HG03457 (cell line): ENCODE results near the gene CACNA1I.
A peak's percentile ranks its signal among the peaks of the same experiment; 100 is the strongest.
"Not testable (repeated sequence)": the region's sequence is repeated elsewhere in the genome, so short reads cannot be mapped to it uniquely, and the experiment has no call there.

Experiments
- ATAC-seq: cut with Tn5 transposase; IDR thresholded peaks from one replicate; pipeline ENCODE4 v1.9.1; 2021; ENCODE audit warnings: moderate number of reproducible peaks; ENCODE audit not compliant: unreplicated experiment

The CACNA1I gene

DNA sequence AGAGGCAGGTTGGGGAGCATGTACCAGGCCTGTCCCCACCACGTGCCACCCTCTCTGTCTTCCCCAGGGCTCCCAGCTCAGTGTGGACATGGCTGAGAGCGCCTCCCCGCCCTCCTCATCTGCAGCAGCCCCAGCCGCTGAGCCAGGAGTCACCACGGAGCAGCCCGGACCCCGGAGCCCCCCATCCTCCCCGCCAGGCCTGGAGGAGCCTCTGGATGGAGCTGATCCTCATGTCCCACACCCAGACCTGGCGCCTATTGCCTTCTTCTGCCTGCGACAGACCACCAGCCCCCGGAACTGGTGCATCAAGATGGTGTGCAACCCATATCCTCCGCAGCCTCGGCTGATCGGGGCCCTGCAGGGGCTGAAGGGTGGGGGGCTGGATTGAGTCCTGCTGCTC is at the start of gene CACNA1I:
TSS of gene CACNA1I (plus strand) at position 89 of the 400 bp plus-strand sequence. CDS start at position 89, 0 bp downstream.
- ATAC-seq = no peak

DNA sequence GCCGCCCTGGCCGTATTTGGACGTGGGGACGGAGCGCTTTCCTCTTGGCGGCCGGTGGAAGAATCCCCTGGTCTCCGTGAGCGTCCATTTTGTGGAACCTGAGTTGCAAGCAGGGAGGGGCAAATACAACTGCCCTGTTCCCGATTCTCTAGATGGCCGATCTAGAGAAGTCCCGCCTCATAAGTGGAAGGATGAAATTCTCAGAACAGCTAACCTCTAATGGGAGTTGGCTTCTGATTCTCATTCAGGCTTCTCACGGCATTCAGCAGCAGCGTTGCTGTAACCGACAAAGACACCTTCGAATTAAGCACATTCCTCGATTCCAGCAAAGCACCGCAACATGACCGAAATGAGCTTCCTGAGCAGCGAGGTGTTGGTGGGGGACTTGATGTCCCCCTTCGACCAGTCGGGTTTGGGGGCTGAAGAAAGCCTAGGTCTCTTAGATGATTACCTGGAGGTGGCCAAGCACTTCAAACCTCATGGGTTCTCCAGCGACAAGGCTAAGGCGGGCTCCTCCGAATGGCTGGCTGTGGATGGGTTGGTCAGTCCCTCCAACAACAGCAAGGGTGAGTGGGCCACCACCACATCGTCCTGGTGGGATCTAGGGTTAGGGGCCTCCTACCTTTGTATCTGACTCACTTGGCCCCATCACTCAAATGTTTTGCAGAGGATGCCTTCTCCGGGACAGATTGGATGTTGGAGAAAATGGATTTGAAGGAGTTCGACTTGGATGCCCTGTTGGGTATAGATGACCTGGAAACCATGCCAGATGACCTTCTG is 49.3 kb upstream of the CACNA1I start:
- not testable (repeated sequence) for ATAC-seq

DNA sequence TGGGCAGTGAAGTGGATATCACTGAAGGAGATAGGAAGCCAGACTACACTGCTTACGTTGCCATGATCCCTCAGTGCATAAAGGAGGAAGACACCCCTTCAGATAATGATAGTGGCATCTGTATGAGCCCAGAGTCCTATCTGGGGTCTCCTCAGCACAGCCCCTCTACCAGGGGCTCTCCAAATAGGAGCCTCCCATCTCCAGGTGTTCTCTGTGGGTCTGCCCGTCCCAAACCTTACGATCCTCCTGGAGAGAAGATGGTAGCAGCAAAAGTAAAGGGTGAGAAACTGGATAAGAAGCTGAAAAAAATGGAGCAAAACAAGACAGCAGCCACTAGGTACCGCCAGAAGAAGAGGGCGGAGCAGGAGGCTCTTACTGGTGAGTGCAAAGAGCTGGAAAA is 48.5 kb upstream of the CACNA1I start:
- not testable (repeated sequence) for ATAC-seq

DNA sequence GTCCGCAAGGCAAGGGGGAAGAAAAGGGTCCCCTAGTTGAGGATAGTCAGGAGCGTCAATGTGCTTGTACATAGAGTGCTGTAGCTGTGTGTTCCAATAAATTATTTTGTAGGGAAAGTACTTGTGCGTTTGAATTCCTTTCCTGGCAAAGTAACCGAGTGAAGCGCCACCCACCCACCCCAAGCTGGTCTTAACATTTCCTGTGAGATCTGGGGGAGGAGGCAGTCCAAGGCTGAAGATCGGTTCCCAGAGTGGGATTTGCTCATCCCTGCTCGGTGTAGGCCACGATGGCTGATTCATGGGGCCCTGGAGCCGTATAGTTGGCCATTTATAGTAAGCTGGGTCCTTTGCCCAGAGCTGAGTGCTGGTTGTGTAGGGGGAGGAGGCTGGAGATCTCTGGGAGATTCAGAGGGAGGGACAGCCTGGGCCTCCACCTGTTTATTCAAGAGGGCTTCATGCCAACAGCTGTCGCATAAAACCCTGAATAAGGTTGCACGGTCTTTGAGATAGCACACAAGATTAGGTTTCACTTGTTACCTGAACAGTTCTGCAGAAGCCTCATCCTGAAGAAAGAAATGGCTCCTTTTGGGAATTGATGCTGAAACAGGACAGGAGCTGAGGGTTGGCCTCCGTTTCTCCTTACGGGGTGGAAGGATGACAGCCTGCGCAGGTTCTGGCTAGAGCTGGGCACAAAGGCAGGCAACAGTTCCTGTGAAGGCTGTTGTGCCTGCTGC is 47.8 kb upstream of the CACNA1I start:
- no peak for ATAC-seq

DNA sequence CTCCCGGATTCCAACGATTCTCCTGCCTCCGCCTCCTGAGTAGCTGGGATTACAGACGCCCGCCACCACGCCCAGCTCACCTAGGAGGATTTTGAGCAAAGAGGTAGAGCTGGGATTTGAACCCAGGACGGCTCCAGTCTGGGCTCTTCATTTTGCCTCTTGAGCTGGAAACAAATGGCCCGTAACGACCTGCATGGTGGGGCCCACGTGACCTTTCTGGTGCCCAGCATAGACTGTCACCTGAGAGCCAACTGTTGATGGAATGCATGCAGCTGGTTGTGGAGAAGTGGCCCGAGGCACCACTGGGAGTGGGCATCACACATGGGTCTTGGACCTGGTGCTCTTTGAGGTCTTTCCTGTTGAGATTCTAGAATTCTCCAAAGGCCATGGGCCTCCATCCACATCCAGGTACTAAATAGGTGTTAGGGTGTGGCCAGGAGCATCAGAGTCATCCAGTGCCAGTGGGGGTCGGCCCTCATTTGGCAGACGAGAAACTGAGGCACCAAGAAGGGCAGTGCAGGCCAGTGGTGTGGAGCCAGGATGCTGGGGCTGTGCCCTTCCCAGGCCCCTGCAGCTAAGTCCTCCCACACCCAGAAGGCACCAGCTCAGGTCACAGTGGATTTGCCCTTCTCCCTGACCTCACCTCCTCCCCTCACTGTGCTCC is 46.3 kb upstream of the CACNA1I start:
- no peak for ATAC-seq

DNA sequence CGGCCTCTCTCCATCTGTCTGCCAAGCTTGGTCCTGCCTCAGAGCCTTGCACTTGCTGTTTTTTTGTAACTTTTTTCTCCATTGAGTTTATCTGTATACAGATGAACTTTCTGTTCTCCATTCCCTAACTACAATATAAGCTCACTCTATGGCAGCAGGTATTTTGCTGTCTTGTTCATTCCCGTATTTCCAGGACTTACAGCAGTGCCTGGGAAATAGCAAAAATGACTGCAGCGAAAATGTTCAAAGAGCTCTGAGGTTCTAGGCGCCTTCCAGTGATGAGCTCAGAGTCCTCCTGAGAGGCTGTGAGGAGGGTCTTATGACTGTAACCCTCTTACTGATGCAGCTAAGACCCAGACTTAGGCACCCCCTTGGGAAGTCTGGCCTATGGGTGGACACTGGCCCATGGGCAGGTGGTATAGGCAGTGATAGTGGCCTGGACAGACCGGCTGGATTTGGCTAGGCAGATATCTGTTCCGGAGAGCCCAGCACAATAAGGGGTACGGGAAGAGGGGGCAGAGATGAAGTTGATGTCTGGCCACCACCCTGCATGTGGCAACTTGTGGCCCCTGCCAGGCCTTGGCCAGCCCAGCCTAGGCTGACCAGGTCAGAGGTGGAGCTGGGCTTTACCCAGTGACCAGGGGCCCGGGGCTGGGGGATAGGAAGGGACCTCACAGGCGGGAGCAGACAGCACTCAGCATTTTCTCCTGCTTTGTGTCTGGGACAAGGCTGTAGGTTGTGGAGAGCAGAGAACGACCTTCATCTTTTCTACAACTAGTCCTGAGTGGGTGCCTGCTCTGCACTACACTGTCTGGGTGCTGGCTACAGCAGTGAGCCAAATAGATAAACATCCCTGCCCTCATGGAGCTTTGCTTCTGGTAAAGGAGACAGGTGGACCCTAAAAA is 45.5 kb upstream of the CACNA1I start:
- ATAC-seq = no peak

DNA sequence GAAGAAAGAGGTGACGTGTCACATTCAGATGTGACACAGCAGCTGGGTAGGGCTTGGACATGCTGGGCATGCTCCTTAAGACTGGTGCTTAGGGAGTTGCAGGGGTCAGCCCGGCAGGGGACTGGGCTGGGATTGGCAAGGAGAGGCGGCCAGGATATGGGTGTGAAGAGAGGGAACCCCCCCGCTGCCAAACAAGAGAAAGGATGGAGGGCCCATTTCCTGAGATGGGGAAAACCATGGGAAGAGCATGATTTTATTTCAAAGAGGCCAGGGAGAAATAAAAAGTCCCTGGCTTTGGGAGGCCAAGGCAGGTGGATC is 44.9 kb upstream of the CACNA1I start:
- no peak for ATAC-seq

DNA sequence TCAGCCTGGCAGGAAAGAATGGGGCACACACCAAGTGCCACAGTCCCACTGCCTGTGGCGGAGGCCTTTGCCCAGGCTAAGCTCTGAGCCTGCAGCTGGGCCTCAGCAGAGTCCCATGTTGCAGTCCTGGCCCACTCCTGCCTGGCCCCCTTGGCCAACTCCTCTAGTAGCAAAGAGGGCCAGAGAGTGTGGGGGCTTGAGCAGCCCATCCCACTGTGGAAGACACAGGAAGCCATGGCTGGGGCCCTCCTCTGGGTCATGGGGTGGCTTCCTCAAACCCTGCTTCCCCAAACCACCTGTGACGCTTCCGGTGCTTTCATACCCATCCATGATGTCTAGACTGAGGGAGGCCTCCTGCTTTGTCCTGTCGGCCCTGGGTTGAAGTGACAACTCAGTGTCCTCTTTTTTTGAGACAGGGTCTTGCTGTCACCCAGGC is 43.8 kb upstream of the CACNA1I start:
- no peak for ATAC-seq

DNA sequence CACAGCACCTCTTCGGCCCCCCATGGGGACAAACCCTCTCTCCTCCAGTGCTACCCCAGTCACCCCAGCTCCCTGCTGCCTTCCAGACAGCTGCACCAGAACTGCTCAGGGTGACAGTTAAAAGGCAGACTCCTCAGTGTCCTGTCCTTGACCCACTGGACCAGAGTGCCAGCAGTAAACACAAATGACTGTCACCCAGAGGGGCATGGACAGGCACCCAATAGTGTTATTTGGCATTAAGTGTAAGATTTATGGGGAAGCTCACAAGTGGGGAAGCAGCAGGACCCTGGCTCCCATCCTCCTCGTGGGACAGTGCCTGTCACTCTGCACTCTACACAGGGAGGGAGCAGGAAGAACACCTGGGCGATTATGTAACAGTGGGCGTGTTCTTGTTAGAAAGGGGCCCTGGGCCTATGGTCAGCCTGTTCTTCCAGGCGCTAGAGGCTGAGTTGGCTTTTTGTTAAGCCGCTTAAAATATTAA is 43.0 kb upstream of the CACNA1I start:
- ATAC-seq = no peak

DNA sequence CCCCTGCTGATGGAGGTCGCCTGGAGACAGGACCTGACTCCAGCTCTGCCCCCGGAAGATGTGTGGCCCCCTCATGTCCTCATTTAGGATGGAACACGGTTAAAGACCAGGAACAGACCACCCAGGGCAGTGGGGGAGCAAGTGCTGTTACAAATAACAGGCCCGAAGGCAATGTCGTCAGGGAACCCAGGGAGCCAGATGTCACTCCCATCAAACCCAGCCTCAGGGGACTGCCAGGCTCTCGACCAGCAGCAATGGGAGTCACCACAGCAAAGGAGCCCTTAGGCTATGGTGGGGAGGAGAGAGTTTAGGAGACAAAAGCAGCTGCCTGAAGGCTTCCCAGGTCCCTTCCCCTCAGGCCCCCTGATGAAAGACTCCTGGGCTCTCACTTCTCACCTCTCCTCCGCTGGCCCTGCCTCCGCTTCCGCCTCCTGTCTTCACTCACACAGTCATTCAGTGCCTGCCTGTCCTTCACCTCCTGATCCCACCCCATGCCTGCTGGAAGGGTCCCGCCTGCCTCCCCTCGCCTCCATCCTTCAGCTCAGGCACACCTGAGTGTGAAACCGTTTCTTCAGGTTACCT is 42.4 kb upstream of the CACNA1I start:
- ATAC-seq = no peak

DNA sequence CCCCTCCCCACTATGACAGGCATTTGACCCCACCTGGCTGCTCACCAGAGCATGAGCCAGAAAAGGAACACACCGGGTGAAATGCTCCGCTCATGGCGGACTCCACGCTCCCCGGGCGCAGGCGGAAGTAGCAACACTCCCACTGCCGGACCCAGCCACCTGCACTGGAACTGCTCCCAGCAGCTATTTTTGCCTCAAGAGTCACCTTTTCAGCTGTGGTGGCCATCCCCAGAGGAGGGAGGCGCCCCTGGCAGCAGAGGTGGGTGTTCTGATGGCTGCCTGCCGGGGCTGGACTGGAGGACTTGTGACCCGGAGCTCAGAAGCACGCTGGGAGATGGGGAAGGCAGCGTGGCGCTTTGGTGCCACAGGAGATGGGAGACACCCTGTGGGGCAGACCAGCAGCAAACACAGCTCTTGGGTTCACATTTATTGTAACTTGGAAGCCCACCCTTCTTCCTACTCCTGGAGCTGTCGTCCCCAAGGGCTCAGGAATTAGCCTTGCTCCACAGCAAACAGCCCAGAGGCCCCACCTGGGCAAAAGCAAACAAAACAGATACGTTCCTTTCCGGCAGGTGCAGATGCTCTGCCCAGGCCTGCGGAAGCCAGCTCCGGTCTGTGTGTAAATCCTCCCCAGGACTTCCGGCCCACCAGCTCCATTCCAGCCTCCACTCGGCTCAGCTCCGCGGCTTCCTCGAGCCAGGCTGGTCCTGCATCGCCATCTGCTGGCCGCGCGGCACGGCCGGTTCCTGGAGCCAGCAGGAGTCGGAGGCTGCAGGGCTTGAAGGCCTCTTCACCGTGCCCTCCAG is 41.7 kb upstream of the CACNA1I start:
- peak; percentile 28 for ATAC-seq

DNA sequence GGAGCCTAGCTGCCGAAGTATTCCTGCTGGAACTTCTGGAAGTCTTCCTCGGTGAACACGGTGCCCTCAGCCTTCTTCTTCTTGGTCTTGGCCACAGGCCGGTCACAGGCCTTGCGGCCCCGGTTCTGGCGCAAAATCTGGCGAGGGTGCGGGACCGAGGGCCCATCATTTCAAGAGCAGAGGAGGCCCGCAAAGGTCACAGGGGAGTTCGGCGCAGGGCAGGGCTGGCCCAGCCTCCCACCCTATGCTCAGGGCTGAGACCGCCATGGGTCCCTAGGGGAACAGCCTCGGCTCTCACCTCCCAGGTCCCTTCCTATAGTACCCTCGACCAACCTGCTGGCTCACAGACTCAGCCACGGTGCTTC is 41.1 kb upstream of the CACNA1I start:
- ATAC-seq = no peak

DNA sequence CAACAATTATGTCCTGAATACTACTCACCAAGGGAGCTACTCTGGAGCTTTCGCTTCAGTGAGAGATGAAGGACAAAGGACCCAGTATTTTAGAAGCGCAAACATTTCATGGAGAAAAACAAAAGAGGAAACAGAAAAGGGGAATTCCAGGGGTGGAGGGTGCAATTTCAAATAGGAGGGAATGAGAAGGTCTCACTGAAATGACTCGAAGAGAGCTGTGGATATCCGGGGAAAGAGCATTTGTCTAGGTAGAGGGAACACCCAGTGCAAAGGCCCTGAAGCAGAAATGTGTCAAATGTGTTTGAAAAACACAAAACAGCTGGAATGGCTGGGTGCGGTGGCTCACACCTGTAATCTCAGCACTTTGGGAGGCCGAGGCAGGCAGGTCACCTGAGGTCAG is 40.4 kb upstream of the CACNA1I start:
- no peak for ATAC-seq

DNA sequence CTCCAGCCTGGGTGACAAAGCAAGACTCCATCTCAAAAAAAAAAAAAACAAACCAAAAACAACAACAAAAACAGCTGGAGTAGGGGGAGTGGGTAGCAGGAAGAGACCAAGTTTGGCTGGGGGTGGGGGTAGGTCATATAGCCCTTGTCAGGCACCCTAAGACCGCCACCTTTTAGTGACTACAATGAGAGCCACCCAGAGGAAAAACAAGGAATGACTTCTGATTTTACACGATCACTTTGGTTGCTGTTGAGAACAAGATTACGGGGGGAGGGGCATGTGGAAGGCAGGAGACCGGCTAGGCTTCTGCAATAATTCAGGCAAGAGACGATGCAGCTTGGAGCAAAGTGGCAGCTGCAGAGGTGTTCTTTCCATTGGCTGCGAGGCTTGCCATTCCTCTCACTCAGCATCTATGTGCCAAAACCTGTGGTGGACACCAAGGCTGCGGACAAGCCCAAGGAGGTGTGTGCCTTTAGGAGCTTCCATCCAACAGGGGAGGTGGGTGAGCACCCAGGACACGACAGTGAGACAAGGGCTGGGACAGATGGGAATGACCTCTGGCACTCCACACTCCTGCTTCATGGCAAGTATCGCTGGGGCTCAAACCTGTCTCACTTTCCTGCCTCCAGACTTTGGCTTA is 39.7 kb upstream of the CACNA1I start:
- ATAC-seq = no peak

DNA sequence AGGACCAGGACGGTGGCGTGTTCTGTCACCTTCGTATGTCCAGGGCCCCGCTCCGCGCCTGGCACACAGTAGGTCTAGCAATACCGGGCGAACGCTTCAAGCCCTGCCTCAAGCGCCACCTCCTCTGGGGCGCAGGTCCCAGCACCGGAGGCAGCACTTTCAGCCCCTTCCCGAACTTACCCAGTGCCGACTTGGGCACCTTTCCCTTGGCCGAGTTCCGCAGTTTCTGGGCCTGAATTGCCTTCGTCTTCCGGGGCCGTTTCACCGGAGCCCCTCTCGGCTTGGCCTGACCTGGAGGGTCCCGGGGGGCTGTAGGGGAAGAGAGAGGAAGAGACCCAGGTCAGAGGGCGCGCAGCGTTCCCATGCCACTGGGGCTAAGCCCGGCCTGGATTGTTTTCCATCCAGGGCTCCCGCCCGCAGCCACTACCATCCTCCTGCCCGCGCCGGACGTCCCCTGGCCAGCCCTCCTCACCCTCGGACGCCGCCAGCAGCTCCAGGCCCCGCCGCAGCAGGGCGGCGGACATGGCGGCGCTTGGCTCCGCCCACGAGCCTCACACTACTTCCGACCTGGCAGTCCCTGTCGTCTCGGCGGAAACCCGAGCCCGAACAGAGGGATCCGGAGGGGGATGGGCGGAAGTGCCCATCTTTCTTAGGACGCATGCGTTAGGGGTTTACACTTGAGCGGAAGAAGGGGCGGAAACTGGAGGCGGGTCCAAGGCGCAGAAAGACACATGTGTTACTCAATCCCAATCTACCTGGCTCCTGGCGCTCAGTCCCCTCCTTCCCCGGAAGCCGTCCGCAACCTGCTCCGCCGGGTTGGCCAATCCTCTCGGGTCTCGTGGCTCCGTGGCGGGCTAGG is 38.1 kb upstream of the CACNA1I start, which contains the start of gene RPS19BP1:
TSS of gene RPS19BP1 (minus strand) at position 534 of the 859 bp plus-strand sequence. CDS start at position 524, 10 bp downstream.
- peak; percentile 58 for ATAC-seq

DNA sequence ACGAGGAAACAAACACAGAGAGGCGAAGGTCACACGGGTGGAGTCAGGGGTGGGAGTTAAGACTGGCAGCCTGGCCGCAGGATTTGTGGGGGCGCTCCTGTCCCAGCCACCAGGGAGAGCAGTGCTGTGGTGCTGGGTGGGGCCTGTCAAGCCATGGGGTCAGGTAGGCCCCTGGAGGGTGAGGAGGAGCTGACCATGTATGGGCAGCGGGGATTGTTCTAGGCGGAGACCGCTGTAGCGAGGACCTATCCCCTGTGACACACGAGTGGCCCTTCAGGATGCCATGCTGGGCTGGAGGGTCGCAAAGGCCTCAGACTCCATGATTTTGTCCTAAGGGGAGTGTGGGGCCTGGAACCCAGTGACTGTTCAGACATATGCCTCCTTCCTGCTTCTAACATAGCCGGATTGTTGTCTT is 36.5 kb upstream of the CACNA1I start:
- ATAC-seq = no peak

DNA sequence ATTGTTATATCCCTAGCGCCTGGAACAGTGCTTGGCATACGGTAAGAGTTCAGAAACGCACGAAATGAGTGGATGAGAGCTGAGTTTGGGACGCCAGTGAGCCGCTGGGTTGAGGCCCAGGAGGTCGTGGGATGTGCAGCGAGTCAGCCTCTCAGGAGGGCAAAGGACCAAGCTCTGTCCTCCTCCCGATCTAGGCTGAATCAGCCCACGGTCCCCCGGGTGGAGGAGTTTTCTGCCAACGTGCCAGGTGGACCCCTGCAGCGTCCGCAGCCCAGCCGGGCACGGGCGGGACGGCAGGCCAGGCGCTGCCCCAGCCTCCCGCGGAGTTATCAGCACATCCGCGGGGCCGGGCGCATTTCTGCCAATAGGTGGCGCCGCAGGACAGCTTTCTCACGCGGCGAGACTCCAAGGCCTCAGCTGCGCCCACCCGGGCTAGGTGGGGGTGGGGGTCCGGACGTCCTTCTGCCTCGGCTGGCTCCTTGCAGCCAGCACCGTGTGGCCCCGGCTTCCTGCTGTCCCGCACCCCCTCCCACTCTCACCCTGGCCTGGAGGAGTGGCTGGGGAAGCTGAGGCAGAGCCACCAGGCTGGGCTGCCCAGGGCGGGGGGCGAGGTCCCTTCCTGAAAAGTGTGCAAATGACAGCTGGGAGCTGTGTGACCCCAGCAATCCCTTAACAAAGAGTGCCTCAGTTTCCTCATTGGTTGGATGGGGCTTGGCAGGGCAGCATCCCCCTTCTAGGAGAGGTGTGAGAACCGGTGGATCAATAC is 35.8 kb upstream of the CACNA1I start:
- no peak for ATAC-seq
